ENCODE results near the gene PHF12.

PHF12 gene

GRCh38 chr17:28901866-28902818, 49.2 kb downstream of the PHF12 start:
- no peak for TF ChIP-seq CTCF (IDR thresholded peaks at IDR 0.05; ENCODE audit: low read depth, low read length)
- peak overlapping the region; percentile 69 for H3K4me3 ChIP-seq (ENCODE audit: low read depth, low read length)

- H3K4me3 ChIP-seq (ENCODE audit: low read depth, low read length), result no peak overlapping the region
- TF ChIP-seq CTCF (IDR thresholded peaks at IDR 0.05; ENCODE audit: low read depth, low read length), result no peak
Measured at GRCh38 chr17:28900986-28901726, 50.2 kb downstream of the PHF12 start.

GRCh38 chr17:28899212-28899815, 52.0 kb downstream of the PHF12 start:
- H3K4me3 ChIP-seq (ENCODE audit: low read depth, low read length), result no peak overlapping the region
- no peak for TF ChIP-seq CTCF (IDR thresholded peaks at IDR 0.05; ENCODE audit: low read depth, low read length)

- peak overlapping the region; percentile 87 for H3K4me3 ChIP-seq (ENCODE audit: low read depth, low read length)
- no peak for TF ChIP-seq CTCF (IDR thresholded peaks at IDR 0.05; ENCODE audit: low read depth, low read length)
Measured at GRCh38 chr17:28898527-28898955, 52.8 kb downstream of the PHF12 start.

- no peak for TF ChIP-seq CTCF (IDR thresholded peaks at IDR 0.05; ENCODE audit: low read depth, low read length)
- H3K4me3 ChIP-seq (ENCODE audit: low read depth, low read length), result peak overlapping the region; percentile 87
Measured at GRCh38 chr17:28897769-28898526, 53.4 kb downstream of the PHF12 start.

GRCh38 chr17:28896884-28897768, 54.2 kb downstream of the PHF12 start, which contains the start of gene FLOT2:
FLOT2 (minus strand) TSS chr17:28897733; CDS start chr17:28897574, 159 bp downstream.
- TF ChIP-seq CTCF (IDR thresholded peaks at IDR 0.05; ENCODE audit: low read depth, low read length), result peak; percentile 36
- peak within 1 kb of the TSS; percentile 87 for H3K4me3 ChIP-seq (ENCODE audit: low read depth, low read length)

Measured in WI38 (cell line).